ENCODE data around the gene CXCL14.

CXCL14 gene

GRCh38 chr5:135594416-135594960 lies 15.7 kb upstream of the CXCL14 start:
- H3K4me3 ChIP-seq (ENCODE audit: low read length): no peak overlapping the region
- no peaks in the 10 kb centered on the region for H3K36me3 ChIP-seq (ENCODE audit: insufficient read depth, low read length)
- no peaks in the 10 kb centered on the region for H3K4me1 ChIP-seq (ENCODE audit: control insufficient read depth, insufficient read depth, low read length)
- H3K4me2 ChIP-seq (ENCODE audit: low read length): no peak overlapping the region
- H3K9ac ChIP-seq (ENCODE audit: low read depth, low read length): no peak overlapping the region
- peaks cover 7% of the 10 kb centered on the region for H3K27me3 ChIP-seq (ENCODE audit: control insufficient read depth, insufficient read depth, low read length)
- H3K9me3 ChIP-seq (replicated peaks; ENCODE audit: low read length): no peaks in the 10 kb centered on the region

GRCh38 chr5:135593886-135594285 lies 15.1 kb upstream of the CXCL14 start:
- no peaks in the 10 kb centered on the region for H3K9me3 ChIP-seq (replicated peaks; ENCODE audit: low read length)

GRCh38 chr5:135593141-135593540 lies 14.3 kb upstream of the CXCL14 start:
- no peaks in the 10 kb centered on the region for H3K4me1 ChIP-seq (ENCODE audit: control insufficient read depth, insufficient read depth, low read length)
- no peak overlapping the region for H3K4me2 ChIP-seq (ENCODE audit: low read length)
- no peak overlapping the region for H3K9ac ChIP-seq (ENCODE audit: low read depth, low read length)
- H3K4me3 ChIP-seq (ENCODE audit: low read length): no peak overlapping the region
- no peaks in the 10 kb centered on the region for H3K36me3 ChIP-seq (ENCODE audit: insufficient read depth, low read length)
- H3K9me3 ChIP-seq (replicated peaks; ENCODE audit: low read length): no peaks in the 10 kb centered on the region
- H3K27me3 ChIP-seq (ENCODE audit: control insufficient read depth, insufficient read depth, low read length): peaks cover 18% of the 10 kb centered on the region

More at GRCh38 chr5:135593886-135594285, 15.1 kb upstream of the CXCL14 start:
- Histone ChIP-seq H3K9ac (ENCODE audit: low read depth, low read length) (no peak overlapping the region), H3K4me2 (ENCODE audit: low read length) (no peak overlapping the region), H3K36me3 (ENCODE audit: insufficient read depth, low read length) (no peaks in the 10 kb centered on the region), H3K4me3 (ENCODE audit: low read length) (no peak overlapping the region), H3K4me1 (ENCODE audit: control insufficient read depth, insufficient read depth, low read length) (no peaks in the 10 kb centered on the region), H3K27me3 (ENCODE audit: control insufficient read depth, insufficient read depth, low read length) (peaks cover 12% of the 10 kb centered on the region)

GRCh38 chr5:135592312-135593045 lies 13.7 kb upstream of the CXCL14 start:
- no peaks in the 10 kb centered on the region for H3K4me1 ChIP-seq (ENCODE audit: control insufficient read depth, insufficient read depth, low read length)
- H3K27me3 ChIP-seq (ENCODE audit: control insufficient read depth, insufficient read depth, low read length): peaks cover 18% of the 10 kb centered on the region
- H3K36me3 ChIP-seq (ENCODE audit: insufficient read depth, low read length): no peaks in the 10 kb centered on the region
- H3K4me2 ChIP-seq (ENCODE audit: low read length): no peak overlapping the region
- no peak overlapping the region for H3K9ac ChIP-seq (ENCODE audit: low read depth, low read length)
- no peak overlapping the region for H3K4me3 ChIP-seq (ENCODE audit: low read length)
- H3K9me3 ChIP-seq (replicated peaks; ENCODE audit: low read length): no peaks in the 10 kb centered on the region

- Histone ChIP-seq H3K9me3 (replicated peaks; ENCODE audit: low read length) (no peaks in the 10 kb centered on the region), H3K4me3 (ENCODE audit: low read length) (no peak overlapping the region), H3K36me3 (ENCODE audit: insufficient read depth, low read length) (no peaks in the 10 kb centered on the region), H3K9ac (ENCODE audit: low read depth, low read length) (no peak overlapping the region), H3K4me1 (ENCODE audit: control insufficient read depth, insufficient read depth, low read length) (no peaks in the 10 kb centered on the region), H3K4me2 (ENCODE audit: low read length) (no peak overlapping the region), H3K27me3 (ENCODE audit: control insufficient read depth, insufficient read depth, low read length) (peaks cover 20% of the 10 kb centered on the region)
Observed at GRCh38 chr5:135591277-135591676, 12.5 kb upstream of the CXCL14 start.

- Histone ChIP-seq H3K36me3 (ENCODE audit: insufficient read depth, low read length) (no peaks in the 10 kb centered on the region), H3K27me3 (ENCODE audit: control insufficient read depth, insufficient read depth, low read length) (peaks cover 29% of the 10 kb centered on the region), H3K9ac (ENCODE audit: low read depth, low read length) (no peak overlapping the region), H3K4me2 (ENCODE audit: low read length) (no peak overlapping the region), H3K4me1 (ENCODE audit: control insufficient read depth, insufficient read depth, low read length) (no peaks in the 10 kb centered on the region), H3K9me3 (replicated peaks; ENCODE audit: low read length) (no peaks in the 10 kb centered on the region), H3K4me3 (ENCODE audit: low read length) (no peak overlapping the region)
Observed at GRCh38 chr5:135589152-135589551, 10.4 kb upstream of the CXCL14 start.

- Histone ChIP-seq H3K4me1 (ENCODE audit: control insufficient read depth, insufficient read depth, low read length) (no peaks in the 10 kb centered on the region), H3K9ac (ENCODE audit: low read depth, low read length) (no peak overlapping the region), H3K4me2 (ENCODE audit: low read length) (no peak overlapping the region), H3K27me3 (ENCODE audit: control insufficient read depth, insufficient read depth, low read length) (peaks cover 39% of the 10 kb centered on the region), H3K9me3 (replicated peaks; ENCODE audit: low read length) (no peaks in the 10 kb centered on the region), H3K36me3 (ENCODE audit: insufficient read depth, low read length) (no peaks in the 10 kb centered on the region), H3K4me3 (ENCODE audit: low read length) (no peak overlapping the region)
Observed at GRCh38 chr5:135587721-135588663, 9.2 kb upstream of the CXCL14 start.

- Histone ChIP-seq H3K27me3 (ENCODE audit: control insufficient read depth, insufficient read depth, low read length) (peaks cover 65% of the 10 kb centered on the region), H3K4me2 (ENCODE audit: low read length) (no peak overlapping the region), H3K4me3 (ENCODE audit: low read length) (no peak overlapping the region), H3K9ac (ENCODE audit: low read depth, low read length) (no peak overlapping the region), H3K9me3 (replicated peaks; ENCODE audit: low read length) (no peaks in the 10 kb centered on the region), H3K4me1 (ENCODE audit: control insufficient read depth, insufficient read depth, low read length) (no peaks in the 10 kb centered on the region), H3K36me3 (ENCODE audit: insufficient read depth, low read length) (no peaks in the 10 kb centered on the region)
Observed at GRCh38 chr5:135584918-135585317, 6.1 kb upstream of the CXCL14 start.

GRCh38 chr5:135584276-135584675 lies 5.5 kb upstream of the CXCL14 start:
- no peaks in the 10 kb centered on the region for H3K9me3 ChIP-seq (replicated peaks; ENCODE audit: low read length)
- no peaks in the 10 kb centered on the region for H3K4me1 ChIP-seq (ENCODE audit: control insufficient read depth, insufficient read depth, low read length)
- no peak overlapping the region for H3K4me3 ChIP-seq (ENCODE audit: low read length)
- no peaks in the 10 kb centered on the region for H3K36me3 ChIP-seq (ENCODE audit: insufficient read depth, low read length)
- H3K9ac ChIP-seq (ENCODE audit: low read depth, low read length): no peak overlapping the region
- peaks cover 71% of the 10 kb centered on the region for H3K27me3 ChIP-seq (ENCODE audit: control insufficient read depth, insufficient read depth, low read length)
- H3K4me2 ChIP-seq (ENCODE audit: low read length): no peak overlapping the region

GRCh38 chr5:135582099-135582781 lies 3.4 kb upstream of the CXCL14 start:
- no peak overlapping the region for H3K4me2 ChIP-seq (ENCODE audit: low read length)
- H3K4me3 ChIP-seq (ENCODE audit: low read length): no peak overlapping the region
- peaks cover 79% of the 10 kb centered on the region for H3K27me3 ChIP-seq (ENCODE audit: control insufficient read depth, insufficient read depth, low read length)
- no peaks in the 10 kb centered on the region for H3K36me3 ChIP-seq (ENCODE audit: insufficient read depth, low read length)
- H3K9ac ChIP-seq (ENCODE audit: low read depth, low read length): no peak overlapping the region
- H3K4me1 ChIP-seq (ENCODE audit: control insufficient read depth, insufficient read depth, low read length): no peaks in the 10 kb centered on the region
- H3K9me3 ChIP-seq (replicated peaks; ENCODE audit: low read length): no peaks in the 10 kb centered on the region

- Histone ChIP-seq H3K4me3 (ENCODE audit: low read length) (no peak overlapping the region), H3K9me3 (replicated peaks; ENCODE audit: low read length) (no peaks in the 10 kb centered on the region), H3K4me1 (ENCODE audit: control insufficient read depth, insufficient read depth, low read length) (no peaks in the 10 kb centered on the region), H3K27me3 (ENCODE audit: control insufficient read depth, insufficient read depth, low read length) (peaks cover 85% of the 10 kb centered on the region), H3K4me2 (ENCODE audit: low read length) (peak overlapping the region; percentile 54), H3K9ac (ENCODE audit: low read depth, low read length) (no peak overlapping the region), H3K36me3 (ENCODE audit: insufficient read depth, low read length) (no peaks in the 10 kb centered on the region)
Observed at GRCh38 chr5:135578305-135578684, 496 bp downstream of the CXCL14 start.

Measured in skeletal muscle satellite cell (primary cell).